Stimulated activated naive CD8-positive, alpha-beta T cell treated with anti-CD3 and anti-CD28 coated beads, Interleukin-15, Interleukin-2, amounts not matched to agents 100 ng/mL and 50 ng/mL, for 24 hours (primary cell): Measurements from ENCODE around the gene PRMT5.
"Not testable (repeated sequence)": the region's sequence is repeated elsewhere in the genome, so short reads cannot be mapped to it uniquely, and the experiment has no call there.

Experiments used
- H3K27ac Mint-ChIP-seq: one replicate; pipeline ENCODE4 v1.8.0; 2021; ENCODE audit warnings: mild to moderate bottlenecking, mixed read lengths
- H3K27me3 Mint-ChIP-seq: one replicate; pipeline ENCODE4 v1.8.0; 2021; ENCODE audit warnings: mixed read lengths
- H3K36me3 Mint-ChIP-seq: one replicate; pipeline ENCODE4 v1.8.0; 2021; ENCODE audit warnings: low read depth, mixed read lengths
- H3K4me1 Mint-ChIP-seq: one replicate; pipeline ENCODE4 v1.8.0; 2021; ENCODE audit warnings: low read depth, mixed read lengths
- H3K4me3 Mint-ChIP-seq: one replicate; pipeline ENCODE4 v1.8.0; 2021; ENCODE audit warnings: mild to moderate bottlenecking, mixed read lengths
- H3K9me3 Mint-ChIP-seq: one replicate; pipeline ENCODE4 v1.8.0; 2021; ENCODE audit warnings: mixed read lengths

The PRMT5 gene

DNA sequence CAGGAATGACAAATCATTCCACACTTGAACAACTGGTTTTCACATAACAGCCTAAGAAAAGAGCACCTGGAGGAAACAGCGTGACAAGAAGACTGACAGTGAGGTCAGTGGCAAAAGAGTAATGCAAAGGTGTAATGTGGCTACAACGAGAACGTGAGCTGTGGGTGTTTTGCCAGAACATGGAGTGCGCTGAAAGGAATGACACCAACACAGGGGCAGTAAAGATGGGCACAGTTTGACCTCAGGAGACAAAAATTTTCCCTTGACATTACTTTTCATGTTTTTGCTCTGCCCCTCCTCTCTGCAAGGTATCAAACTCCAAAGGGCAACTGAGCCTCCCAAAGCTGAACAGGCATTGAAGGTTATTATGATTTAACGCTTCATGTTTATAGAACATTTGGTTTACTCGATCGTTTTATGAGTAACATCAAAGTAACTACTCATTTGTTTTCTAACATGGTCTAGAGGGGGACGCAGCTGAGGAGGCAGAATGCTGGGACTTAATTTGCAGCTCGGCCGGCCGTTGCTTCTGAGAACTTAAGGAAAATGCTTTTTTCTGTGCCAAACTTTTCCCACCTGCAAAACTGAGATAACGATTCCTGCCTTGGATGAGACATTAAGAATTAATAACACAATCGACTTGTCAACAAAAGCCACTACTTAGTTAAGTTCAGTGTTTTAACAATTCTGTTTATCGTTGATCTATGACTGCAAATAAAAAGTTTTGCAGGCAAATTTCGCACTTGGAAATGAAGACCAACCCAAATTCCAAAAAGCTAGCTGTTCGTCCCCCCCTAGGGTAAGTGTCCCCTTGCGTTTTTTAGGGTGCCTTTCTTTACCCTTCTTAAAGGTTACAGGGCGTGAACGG lies 26.8 kb upstream of the PRMT5 start:
- H3K4me3 Mint-ChIP-seq: peak overlapping the region; percentile 94
- peaks cover 22% of the 10 kb centered on the region for H3K36me3 Mint-ChIP-seq
- peaks cover 31% of the 10 kb centered on the region for H3K4me1 Mint-ChIP-seq
- no peaks in the 10 kb centered on the region for H3K27me3 Mint-ChIP-seq
- H3K9me3 Mint-ChIP-seq: no peaks in the 10 kb centered on the region
- H3K27ac Mint-ChIP-seq: peak overlapping the region; percentile 91

DNA sequence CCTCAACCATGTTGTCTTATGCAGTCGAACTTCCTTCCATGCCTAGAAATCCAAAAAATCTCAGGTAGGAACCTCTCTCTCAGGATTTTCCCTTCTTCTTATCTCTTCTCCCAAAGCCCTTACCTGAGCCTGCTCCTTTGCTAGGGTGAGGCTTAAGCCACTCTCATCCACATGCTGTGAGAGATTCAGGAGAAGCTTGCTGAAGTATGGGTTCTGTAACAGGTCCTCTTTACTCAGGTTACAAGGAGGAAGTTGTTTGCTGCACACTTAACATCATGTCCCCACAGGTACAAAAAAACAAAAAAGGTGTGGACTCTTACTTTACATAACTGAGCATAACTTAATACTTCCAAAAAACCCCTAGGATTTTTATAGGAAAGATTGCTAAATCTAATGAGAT lies 23.2 kb upstream of the PRMT5 start:
- no peak overlapping the region for H3K27ac Mint-ChIP-seq
- no peaks in the 10 kb centered on the region for H3K9me3 Mint-ChIP-seq
- H3K4me1 Mint-ChIP-seq: peaks cover 24% of the 10 kb centered on the region
- no peaks in the 10 kb centered on the region for H3K27me3 Mint-ChIP-seq
- no peak overlapping the region for H3K4me3 Mint-ChIP-seq
- H3K36me3 Mint-ChIP-seq: peaks cover 42% of the 10 kb centered on the region

DNA sequence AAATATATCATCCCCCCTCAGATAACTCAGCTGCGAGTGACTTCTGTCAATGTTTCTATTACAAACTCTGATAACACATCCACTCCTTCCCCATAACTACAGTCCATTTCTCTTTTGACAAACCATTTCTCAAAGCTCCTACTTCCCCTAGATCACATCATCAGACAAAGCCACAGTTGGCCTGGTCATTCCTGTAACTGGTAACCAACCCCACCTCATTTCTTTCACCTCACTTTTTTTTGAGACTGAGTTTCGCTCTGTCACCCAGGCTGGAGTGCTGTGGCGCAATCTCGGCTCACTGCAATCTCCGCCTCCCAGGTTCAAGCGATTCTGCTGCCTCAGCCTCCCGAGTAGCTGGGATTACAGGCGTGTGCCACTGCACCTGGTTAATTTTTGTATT lies 22.6 kb upstream of the PRMT5 start:
- H3K27ac Mint-ChIP-seq, H3K27me3 Mint-ChIP-seq, H3K9me3 Mint-ChIP-seq, H3K4me3 Mint-ChIP-seq: not testable (repeated sequence)
- Mint-ChIP-seq H3K4me1 (peaks cover 20% of the 10 kb centered on the region), H3K36me3 (peaks cover 48% of the 10 kb centered on the region)

DNA sequence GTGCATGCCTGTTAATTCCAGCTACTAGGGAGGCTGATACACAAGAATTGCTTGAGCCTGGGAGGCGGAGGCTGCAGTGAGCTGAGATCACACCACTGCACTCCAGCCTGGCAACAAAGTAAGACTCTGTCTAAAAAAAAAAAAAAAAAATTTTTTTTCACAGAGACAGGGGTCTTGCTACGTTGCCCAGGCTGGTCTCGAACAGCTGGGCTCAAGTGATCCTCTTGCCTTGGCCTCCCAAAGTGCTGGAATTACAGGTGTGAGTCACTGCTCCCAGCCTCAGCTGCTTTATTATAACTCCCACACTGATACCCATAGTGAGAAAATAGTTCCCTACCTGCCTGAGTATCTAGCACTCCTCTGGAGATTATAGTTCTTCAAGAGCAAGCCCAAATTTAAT lies 16.5 kb upstream of the PRMT5 start:
- no peak overlapping the region for H3K4me3 Mint-ChIP-seq
- no peaks in the 10 kb centered on the region for H3K4me1 Mint-ChIP-seq
- no peak overlapping the region for H3K27ac Mint-ChIP-seq
- H3K9me3 Mint-ChIP-seq: no peaks in the 10 kb centered on the region
- no peaks in the 10 kb centered on the region for H3K27me3 Mint-ChIP-seq
- H3K36me3 Mint-ChIP-seq: peaks cover 49% of the 10 kb centered on the region

DNA sequence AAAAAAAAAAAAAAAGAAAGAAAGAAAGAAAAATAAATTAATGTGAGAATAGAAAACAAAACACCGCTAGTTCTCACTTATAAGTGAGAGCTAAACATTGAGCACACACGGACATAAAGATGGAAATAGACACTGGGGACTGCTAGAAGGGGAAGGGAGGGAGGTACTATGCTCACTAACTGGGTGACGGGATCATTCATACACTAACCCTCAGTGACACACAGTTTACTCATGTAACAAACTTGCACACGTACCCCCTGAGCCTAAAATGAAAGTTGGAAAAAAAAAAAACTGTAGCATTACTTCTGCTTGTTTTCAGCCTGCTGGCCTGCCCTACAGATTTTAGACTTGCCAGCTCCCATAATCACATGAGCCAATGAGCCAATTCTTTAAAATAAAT lies 10.5 kb upstream of the PRMT5 start:
- H3K4me3 Mint-ChIP-seq: no peak overlapping the region
- H3K36me3 Mint-ChIP-seq: peaks cover 18% of the 10 kb centered on the region
- no peaks in the 10 kb centered on the region for H3K9me3 Mint-ChIP-seq
- no peaks in the 10 kb centered on the region for H3K4me1 Mint-ChIP-seq
- no peaks in the 10 kb centered on the region for H3K27me3 Mint-ChIP-seq
- H3K27ac Mint-ChIP-seq: no peak overlapping the region

DNA sequence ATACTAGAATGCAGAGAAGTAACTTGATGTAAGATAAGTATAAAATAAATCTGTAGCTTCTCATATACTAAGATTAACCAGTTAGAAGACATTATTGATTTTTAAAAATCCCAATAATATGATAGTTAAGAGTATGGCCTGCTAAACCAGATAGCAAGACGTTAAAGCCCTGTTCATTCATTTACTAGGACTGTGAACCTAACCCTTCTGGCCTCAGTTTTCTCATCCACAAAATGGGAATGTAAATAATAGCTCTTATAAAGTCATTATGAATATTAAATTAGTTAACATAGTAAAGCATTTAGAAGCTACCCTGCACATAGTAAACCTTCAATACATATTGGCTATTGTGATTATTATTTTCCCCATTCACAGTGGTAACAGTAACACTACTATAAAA lies 6.0 kb upstream of the PRMT5 start:
- H3K36me3 Mint-ChIP-seq: peaks cover 4% of the 10 kb centered on the region
- no peak overlapping the region for H3K27ac Mint-ChIP-seq
- no peaks in the 10 kb centered on the region for H3K9me3 Mint-ChIP-seq
- H3K4me1 Mint-ChIP-seq: peaks cover 17% of the 10 kb centered on the region
- H3K27me3 Mint-ChIP-seq: no peaks in the 10 kb centered on the region
- no peak overlapping the region for H3K4me3 Mint-ChIP-seq

DNA sequence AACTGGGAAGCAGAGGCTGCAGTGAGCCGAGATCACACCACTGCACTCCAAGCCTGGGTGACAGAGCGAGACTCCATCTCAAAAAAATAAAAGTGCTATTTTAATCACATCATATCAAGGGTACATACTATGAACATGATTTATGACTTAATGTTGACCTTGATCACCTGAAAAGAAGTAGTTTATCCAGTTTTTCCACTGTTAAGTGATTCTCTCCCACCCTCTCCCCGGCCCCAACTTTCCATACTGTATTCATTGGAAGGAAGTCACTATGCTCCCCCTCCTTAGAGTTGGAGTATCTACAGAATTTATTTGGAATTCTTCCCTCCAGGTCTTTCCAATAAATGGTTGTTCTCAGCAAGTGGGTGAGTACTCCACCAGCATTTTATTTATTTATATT lies 3.0 kb upstream of the PRMT5 start:
- Mint-ChIP-seq H3K4me3 (no peak overlapping the region), H3K4me1 (peaks cover 21% of the 10 kb centered on the region), H3K27me3 (no peaks in the 10 kb centered on the region), H3K9me3 (no peaks in the 10 kb centered on the region), H3K27ac (no peak overlapping the region), H3K36me3 (peaks cover 3% of the 10 kb centered on the region)

DNA sequence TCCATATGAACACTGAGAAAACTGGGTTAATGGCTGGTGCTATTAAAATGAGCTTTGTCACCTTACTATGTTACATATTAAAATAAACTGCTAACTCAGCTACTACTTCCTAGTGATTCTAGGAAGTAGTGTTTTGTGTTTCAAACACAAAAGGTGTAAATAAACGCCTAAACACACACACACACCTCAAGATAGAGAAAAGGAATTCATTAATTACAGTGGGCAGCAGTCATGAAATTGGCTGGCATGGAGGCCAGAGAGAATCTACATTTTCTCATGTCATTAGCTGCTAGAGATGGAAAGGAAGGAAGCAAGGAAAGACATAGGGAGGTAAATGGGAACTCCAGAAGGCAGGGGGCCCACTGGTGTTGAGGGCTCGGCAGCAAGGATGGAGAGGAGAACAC lies 787 bp upstream of the PRMT5 start:
- Mint-ChIP-seq H3K27me3 (no peaks in the 10 kb centered on the region), H3K9me3 (no peaks in the 10 kb centered on the region), H3K4me3 (no peak overlapping the region), H3K4me1 (peaks cover 35% of the 10 kb centered on the region), H3K36me3 (peaks cover 20% of the 10 kb centered on the region), H3K27ac (no peak overlapping the region)

DNA sequence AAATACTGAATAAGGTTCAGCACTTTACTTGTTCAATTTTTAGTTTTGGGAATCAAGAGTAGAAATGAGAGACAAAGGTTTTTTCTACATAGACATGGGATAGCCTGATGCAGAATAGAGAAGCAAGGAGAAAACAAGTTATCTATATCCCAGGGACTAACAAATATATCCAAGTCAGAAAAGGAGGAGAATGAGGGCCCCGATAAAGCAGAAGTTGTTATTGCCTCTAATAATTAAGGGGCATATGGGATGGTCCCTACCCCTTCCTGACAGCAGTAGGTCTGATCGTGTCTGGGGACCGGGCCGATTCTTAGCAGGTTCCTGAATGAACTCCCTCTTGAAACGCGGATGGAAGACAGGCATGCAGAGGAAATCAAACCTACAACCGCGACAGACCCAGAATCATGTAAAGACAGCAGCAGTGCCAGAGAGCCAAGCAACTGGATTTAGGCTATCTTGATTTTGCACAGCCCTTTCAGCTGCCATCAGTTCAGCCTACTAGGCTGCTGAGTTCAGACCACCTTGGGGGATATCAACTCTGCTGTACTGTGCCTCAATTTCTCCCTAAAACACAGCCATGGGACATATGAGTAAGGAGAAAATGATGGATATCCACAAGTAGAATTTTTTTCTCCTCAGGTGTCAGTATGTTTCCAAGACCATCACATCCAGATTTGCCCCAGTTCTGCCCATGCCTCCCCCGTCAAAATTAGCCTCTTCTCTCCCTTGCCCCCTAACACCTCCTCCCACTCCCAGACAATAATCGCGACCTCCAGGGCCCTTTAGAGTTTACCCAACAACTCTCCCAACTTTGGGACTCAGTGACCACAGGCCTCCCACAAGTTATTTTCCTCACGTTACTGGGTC lies 706 bp downstream of the PRMT5 start:
- H3K27me3 Mint-ChIP-seq: no peaks in the 10 kb centered on the region
- H3K4me1 Mint-ChIP-seq: peaks cover 35% of the 10 kb centered on the region
- H3K36me3 Mint-ChIP-seq: peaks cover 35% of the 10 kb centered on the region
- H3K4me3 Mint-ChIP-seq: no peak overlapping the region
- H3K9me3 Mint-ChIP-seq: no peaks in the 10 kb centered on the region
- no peak overlapping the region for H3K27ac Mint-ChIP-seq

DNA sequence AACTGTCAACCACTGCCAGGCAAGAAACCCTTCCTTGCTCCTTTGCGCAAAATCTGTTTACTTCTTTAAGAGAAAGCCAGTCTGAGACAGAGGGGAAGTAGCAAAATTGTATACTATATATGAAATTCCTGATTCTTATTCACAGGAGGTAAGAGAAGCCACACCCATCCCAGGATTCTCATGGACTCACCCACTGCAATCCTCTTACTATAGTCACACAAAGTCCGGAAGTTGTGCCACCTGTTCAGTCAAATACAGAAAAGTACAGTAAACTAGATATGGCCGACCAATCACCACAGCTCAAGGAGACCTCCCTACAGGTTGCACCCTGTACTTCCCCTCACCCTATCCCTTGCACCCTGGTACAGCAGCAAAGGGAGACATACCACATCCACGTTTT lies 2.9 kb downstream of the PRMT5 start:
- H3K4me3 Mint-ChIP-seq: peak overlapping the region; percentile 3
- no peak overlapping the region for H3K27ac Mint-ChIP-seq
- no peaks in the 10 kb centered on the region for H3K27me3 Mint-ChIP-seq
- H3K9me3 Mint-ChIP-seq: no peaks in the 10 kb centered on the region
- H3K4me1 Mint-ChIP-seq: peaks cover 18% of the 10 kb centered on the region
- H3K36me3 Mint-ChIP-seq: peaks cover 54% of the 10 kb centered on the region

DNA sequence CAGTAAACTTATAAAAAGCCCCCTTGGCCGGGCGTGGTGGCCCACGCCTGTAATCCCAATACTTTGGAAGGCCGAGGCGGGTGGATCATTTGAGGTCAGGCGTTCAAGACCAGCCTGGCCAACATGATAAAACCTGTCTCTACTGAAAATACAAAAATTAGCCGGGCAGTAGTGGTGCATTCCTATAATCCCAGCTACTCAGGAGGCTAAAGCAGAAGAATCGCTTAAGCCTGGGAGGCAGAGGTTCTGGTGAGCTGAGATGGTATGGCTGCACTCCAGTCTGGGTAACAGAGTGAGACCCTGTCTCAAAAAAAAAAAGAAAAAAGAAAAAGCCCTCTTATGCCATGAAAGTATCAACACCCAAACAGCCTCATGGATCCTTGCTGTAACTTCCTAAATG lies 3.7 kb downstream of the PRMT5 start:
- Mint-ChIP-seq H3K36me3 (peaks cover 61% of the 10 kb centered on the region), H3K4me1 (peaks cover 18% of the 10 kb centered on the region), H3K27ac (no peak overlapping the region)

DNA sequence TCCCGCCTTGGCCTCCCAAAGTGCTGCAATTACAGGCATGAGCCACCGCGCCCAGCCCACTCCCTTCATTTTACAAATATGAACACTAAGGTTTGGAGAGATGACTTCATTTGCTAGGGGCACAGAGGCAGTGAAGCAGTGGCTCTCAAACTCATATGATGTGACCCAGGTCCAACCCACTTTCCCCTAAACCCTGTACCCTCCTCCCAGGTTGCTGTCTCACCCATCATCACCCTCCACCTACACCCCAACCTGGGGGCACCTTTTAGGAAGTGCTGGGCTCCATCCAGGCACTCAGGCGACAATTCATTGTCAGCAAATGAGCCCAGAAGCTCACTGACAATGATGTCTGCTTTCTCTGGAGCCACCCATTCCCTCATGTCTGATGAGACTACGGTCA lies 5.4 kb downstream of the PRMT5 start:
- Mint-ChIP-seq H3K4me1 (peaks cover 33% of the 10 kb centered on the region), H3K27me3 (no peaks in the 10 kb centered on the region), H3K27ac (no peak overlapping the region), H3K36me3 (peaks cover 70% of the 10 kb centered on the region), H3K4me3 (no peak overlapping the region), H3K9me3 (no peaks in the 10 kb centered on the region)

More for the DNA sequence above, 3.7 kb downstream of the PRMT5 start:
- no peaks in the 10 kb centered on the region for H3K9me3 Mint-ChIP-seq
- H3K27me3 Mint-ChIP-seq: no peaks in the 10 kb centered on the region
- H3K4me3 Mint-ChIP-seq: no peak overlapping the region

DNA sequence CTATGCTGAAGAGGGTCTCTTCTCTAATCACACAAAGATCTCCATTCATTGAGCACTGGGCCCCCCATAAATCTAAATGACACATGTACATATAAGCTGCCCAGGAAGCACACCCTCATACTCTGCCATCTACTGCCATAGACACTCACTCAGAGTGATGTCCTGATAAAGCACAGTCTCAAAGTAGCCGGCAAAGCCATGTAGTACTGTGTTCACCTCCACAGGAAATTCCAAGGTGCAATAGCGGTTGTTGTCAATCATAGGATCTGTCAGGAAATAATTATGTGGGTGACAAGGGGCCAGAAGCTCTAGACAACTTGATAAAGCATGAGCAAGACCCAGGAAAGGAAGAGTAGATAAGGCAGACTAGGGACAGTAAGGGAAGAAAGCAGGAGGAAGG lies 6.9 kb downstream of the PRMT5 start:
- Mint-ChIP-seq H3K27ac (no peak overlapping the region), H3K4me1 (peaks cover 41% of the 10 kb centered on the region), H3K36me3 (peaks cover 73% of the 10 kb centered on the region), H3K9me3 (no peaks in the 10 kb centered on the region), H3K27me3 (no peaks in the 10 kb centered on the region), H3K4me3 (no peak overlapping the region)

DNA sequence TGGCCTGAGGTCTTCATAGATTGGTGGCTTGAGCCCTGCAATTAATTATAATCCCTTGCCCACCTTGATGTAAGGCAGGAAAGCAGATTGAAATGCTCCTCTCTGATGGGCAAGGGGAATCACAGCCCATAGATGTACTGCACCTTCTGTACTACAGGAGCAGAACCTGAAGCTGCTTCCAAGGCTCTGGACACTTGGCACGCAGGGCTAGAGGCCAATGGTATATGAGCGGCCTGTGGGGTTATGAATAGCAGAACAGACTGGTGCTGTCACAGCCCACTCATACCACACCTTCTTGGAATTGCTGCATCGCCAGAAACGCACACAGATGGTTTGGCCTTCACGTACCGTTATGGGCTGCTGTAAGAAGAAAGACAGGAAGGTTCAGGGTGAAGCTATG lies 8.5 kb downstream of the PRMT5 start:
- Mint-ChIP-seq H3K4me3 (no peak overlapping the region), H3K27ac (no peak overlapping the region), H3K4me1 (peaks cover 42% of the 10 kb centered on the region), H3K27me3 (no peaks in the 10 kb centered on the region), H3K36me3 (peaks cover 70% of the 10 kb centered on the region), H3K9me3 (no peaks in the 10 kb centered on the region)

DNA sequence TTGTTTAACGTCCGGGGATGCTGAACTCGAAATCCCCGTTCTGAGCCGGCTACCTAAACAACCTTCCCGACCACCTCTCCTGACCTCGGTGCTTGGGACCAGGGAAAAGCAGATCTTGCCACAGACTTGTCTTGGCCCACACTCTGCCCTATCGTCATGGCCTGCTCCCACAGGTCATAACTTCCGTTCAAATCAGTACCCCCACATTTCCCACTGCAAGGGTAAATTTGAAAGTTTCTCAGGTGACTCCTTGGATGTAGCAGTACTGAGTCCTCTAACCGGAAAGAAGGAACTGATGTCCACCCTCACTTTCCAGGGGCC lies 9.6 kb downstream of the PRMT5 start:
- Mint-ChIP-seq H3K36me3 (peaks cover 64% of the 10 kb centered on the region), H3K27me3 (no peaks in the 10 kb centered on the region), H3K4me3 (peak overlapping the region; percentile 91), H3K27ac (peak overlapping the region; percentile 98), H3K9me3 (no peaks in the 10 kb centered on the region), H3K4me1 (peaks cover 47% of the 10 kb centered on the region)
